K562 (cell line): ENCODE measurements around the gene ALKBH3. TPM values are rescaled to one million over a fixed set of nuclear protein-coding genes. Genes with fewer than 3 reads are reported as not detected.
A peak's percentile ranks its signal among the peaks of the same experiment; 100 is the strongest.

Experiments used
- CBX3 ChIP-seq, 2 experiments: IDR thresholded peaks; 1 replicate in 1 of 2; 2 replicates in 1 of 2; pipeline ENCODE4 v1.6.1; 2012; ENCODE audit warnings: inconsistent platforms in 2 of 2, low read length in 2 of 2, borderline replicate concordance in 1 of 2, control low read depth in 1 of 2
- EZH2 ChIP-seq: IDR thresholded peaks from 2 replicates; pipeline ENCODE4 v1.6.1; 2012; ENCODE audit warnings: low read depth, mild to moderate bottlenecking, inconsistent platforms, low read length, borderline replicate concordance
- KLF1 ChIP-seq: fragments of 450-650 bp; IDR thresholded peaks from 2 replicates; pipeline ENCODE4 v1.6.1; 2016; ENCODE audit warnings: missing genetic modification characterization, missing compliant biosample characterization
- MAFG ChIP-seq: fragments of 450-650 bp; conservative IDR thresholded peaks from 2 replicates; pipeline ENCODE4 v1.6.1; 2016; ENCODE audit warnings: missing genetic modification characterization, missing compliant biosample characterization
- MAFK ChIP-seq: IDR thresholded peaks from 2 replicates; pipeline ENCODE4 v1.6.1; 2011; ENCODE audit warnings: low read length, improper control_type of control experiment
- MYC ChIP-seq, 2 experiments: fragments of 250-450 bp in 1 of 2; sonication (Bioruptor Pico) in 1 of 2; IDR thresholded peaks; 2 replicates each; pipeline versions ENCODE4 v1.5.1 to v1.6.1; 2012 to 2021; ENCODE audit warnings: low read depth in 2 of 2, borderline replicate concordance in 1 of 2, improper control_type of control experiment in 1 of 2, low read length in 1 of 2, mild to moderate bottlenecking in 1 of 2, moderate library complexity in 1 of 2
- TAF7 ChIP-seq: fragments of 450-650 bp; IDR thresholded peaks from 2 replicates; pipeline ENCODE4 v1.6.1; 2016; ENCODE audit warnings: missing genetic modification characterization, missing compliant biosample characterization
- TAL1 ChIP-seq: fragments of 450-650 bp; IDR thresholded peaks from 2 replicates; pipeline ENCODE4 v1.6.1; 2016; ENCODE audit warnings: mild to moderate bottlenecking
- ZBTB17 ChIP-seq: fragments of 450-650 bp; formaldehyde crosslinking; IDR thresholded peaks from 2 replicates; pipeline ENCODE4 v1.4.0; 2020; ENCODE audit warnings: mild to moderate bottlenecking
- polyA plus RNA-seq, 8 experiments: library from polyadenylated mRNA; depleted of rRNA in 4 of 8; stranded (reverse) in 5 of 8; unstranded in 3 of 8; fragments of >200 nt; fragmentation: Nextera tagmentation in 2 of 8; fragmentation: Illumina TruSeq in 1 of 8; extraction: Ambion mirVana in 2 of 8; extraction: Trizol in 1 of 8; gene quantifications; 2 replicates each; pipeline versions ENCODE4 v1.2.1 to v1.2.3, GENCODE V29; 2011 to 2014; ENCODE audit warnings: inconsistent platforms in 1 of 8, missing spikeins in 1 of 8
- total RNA-seq, 7 experiments: library from RNA; depleted of rRNA in 6 of 7; stranded (reverse); fragments of >200 nt in 6 of 7; fragmentation: Illumina TruSeq in 2 of 7; extraction: Trizol in 2 of 7; gene quantifications; 2 replicates each; pipeline versions ENCODE4 v1.2.1 to v1.2.3, GENCODE V29; 2011 to 2021; ENCODE audit warnings: low replicate concordance in 1 of 7
- TF ChIP-seq, protein P1 (sequence below), 2 experiments: fragments of 450-650 bp in 1 of 2; sonication (generic) in 1 of 2; formaldehyde crosslinking; conservative IDR thresholded peaks; 2 replicates each; pipeline versions ENCODE4 v1.4.0 to v1.8.1; 2020 to 2022; ENCODE audit warnings: mild to moderate bottlenecking in 1 of 2, missing genetic modification reagents in 1 of 2
- TF ChIP-seq, protein P2 (sequence below): fragments of 250-450 bp; sonication (Bioruptor Pico); IDR thresholded peaks from 2 replicates; pipeline ENCODE4 v1.4.0; 2020; ENCODE audit warnings: mild to moderate bottlenecking, moderate library complexity, borderline replicate concordance
- TF ChIP-seq, protein P3 (sequence below): fragments of 250-450 bp; sonication (Bioruptor Pico); IDR thresholded peaks from 2 replicates; pipeline ENCODE4 v1.8.0; 2021; ENCODE audit warnings: moderate library complexity, mild to moderate bottlenecking, inconsistent platforms
- TF ChIP-seq, protein P4 (sequence below), 3 experiments: IDR thresholded peaks in 2 of 3; conservative IDR thresholded peaks in 1 of 3; 2 replicates each; pipeline ENCODE4 v1.5.1; 2011 to 2012; ENCODE audit warnings: low read length in 3 of 3, mild to moderate bottlenecking in 3 of 3, control low read depth in 2 of 3, improper control_type of control experiment in 1 of 3, inconsistent platforms in 1 of 3, low read depth in 1 of 3, mixed read lengths in 1 of 3, moderate library complexity in 1 of 3; ENCODE audit not compliant: insufficient read depth in 2 of 3
- TF ChIP-seq, protein P5 (sequence below): fragments of 200-800 bp; sonication (Bioruptor generic); IDR thresholded peaks from 2 replicates; pipeline ENCODE4 v1.6.1; 2017; ENCODE audit warnings: missing genetic modification characterization, missing compliant biosample characterization

Gene ALKBH3
- total and polyA plus RNA-seq, 9 of the 15 experiments (the other 6 are each of a cell fraction or from before 2014, with no cell fraction given) = 16.0 to 49.9 (median 36.5) TPM

DNA sequence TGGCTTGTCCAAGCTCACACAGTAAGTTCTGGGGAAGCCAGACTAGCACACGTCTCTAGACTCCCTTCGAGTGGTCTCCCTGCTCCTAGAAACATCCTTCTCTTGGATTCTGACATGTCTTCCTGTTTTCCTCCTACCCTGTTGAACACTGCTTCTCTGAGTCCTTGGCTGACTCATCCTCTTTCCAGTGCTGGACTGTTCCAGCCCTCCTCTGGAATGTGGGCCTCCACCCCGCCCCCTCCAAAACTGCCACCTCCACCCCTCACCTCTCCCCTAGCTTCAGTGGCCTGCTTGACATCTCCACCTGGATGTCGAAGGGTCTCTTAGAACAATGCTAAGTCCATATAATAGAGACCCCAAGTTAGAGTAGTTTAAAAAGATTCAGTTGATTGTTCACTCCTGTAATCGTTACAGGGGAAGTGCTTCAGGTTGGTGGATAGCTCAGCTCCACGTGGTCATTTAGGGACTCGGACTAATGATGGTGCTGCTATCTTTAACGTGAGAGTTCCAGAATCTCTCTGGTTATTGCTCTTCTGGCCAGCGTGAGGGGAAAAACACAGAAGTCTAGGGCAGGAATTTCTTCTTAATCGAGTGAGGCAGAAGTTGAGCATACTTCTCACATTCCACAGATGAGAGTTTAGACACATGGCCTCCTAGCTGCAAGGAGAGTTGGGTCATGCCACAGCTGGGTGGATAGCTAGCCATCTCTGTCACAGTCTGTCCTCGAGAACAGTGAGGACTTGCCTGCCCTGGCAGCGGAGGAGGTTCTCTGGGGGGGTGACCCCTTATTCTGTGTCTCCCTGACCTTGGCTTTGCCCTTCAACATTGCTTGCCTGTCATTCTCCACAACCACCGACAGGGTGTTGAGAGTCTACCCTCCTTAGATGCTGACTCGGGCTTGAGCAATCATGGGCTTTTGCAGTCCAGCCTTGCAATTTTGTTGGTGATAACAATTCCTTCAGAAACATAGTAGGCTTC lies 57.1 kb downstream of the ALKBH3 start (continued):
- TF ChIP-seq MAFK (0 out of 2 replicates have a peak, but pooled peaks have one; percentile 13), EZH2 (no peak), MYC (IDR thresholded peaks at IDR 0.05; ENCODE audit: low read depth, low read length) (peak; percentile 28; the same call in 1 of the 2 replicates), MYC (CRISPR knock-in tag; IDR thresholded peaks at IDR 0.05; ENCODE audit: borderline replicate concordance, low read depth) (no peak), ZBTB17 (no peak), TAF7 (no peak), MAFG (tag) (peak; percentile 59; the same call in 1 of the 2 replicates), KLF1 (tag) (peak; percentile 48; the same call in 1 of the 2 replicates), CBX3 (IDR thresholded peaks at IDR 0.05; ENCODE audit: borderline replicate concordance in 1 of 2, low read length in 2 of 2) (0 out of 3 replicates have a peak, but pooled peaks of 1 of the 2 experiments have one; percentile 15), TAL1 (no peak)
- TF ChIP-seq, protein P1, sequence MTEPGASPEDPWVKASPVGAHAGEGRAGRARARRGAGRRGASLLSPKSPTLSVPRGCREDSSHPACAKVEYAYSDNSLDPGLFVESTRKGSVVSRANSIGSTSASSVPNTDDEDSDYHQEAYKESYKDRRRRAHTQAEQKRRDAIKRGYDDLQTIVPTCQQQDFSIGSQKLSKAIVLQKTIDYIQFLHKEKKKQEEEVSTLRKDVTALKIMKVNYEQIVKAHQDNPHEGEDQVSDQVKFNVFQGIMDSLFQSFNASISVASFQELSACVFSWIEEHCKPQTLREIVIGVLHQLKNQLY (CRISPR knock-in tag; conservative IDR thresholded peaks at IDR 0.05) = no peak
- TF ChIP-seq, protein P2, sequence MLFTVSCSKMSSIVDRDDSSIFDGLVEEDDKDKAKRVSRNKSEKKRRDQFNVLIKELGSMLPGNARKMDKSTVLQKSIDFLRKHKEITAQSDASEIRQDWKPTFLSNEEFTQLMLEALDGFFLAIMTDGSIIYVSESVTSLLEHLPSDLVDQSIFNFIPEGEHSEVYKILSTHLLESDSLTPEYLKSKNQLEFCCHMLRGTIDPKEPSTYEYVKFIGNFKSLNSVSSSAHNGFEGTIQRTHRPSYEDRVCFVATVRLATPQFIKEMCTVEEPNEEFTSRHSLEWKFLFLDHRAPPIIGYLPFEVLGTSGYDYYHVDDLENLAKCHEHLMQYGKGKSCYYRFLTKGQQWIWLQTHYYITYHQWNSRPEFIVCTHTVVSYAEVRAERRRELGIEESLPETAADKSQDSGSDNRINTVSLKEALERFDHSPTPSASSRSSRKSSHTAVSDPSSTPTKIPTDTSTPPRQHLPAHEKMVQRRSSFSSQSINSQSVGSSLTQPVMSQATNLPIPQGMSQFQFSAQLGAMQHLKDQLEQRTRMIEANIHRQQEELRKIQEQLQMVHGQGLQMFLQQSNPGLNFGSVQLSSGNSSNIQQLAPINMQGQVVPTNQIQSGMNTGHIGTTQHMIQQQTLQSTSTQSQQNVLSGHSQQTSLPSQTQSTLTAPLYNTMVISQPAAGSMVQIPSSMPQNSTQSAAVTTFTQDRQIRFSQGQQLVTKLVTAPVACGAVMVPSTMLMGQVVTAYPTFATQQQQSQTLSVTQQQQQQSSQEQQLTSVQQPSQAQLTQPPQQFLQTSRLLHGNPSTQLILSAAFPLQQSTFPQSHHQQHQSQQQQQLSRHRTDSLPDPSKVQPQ (CRISPR knock-in tag) = no peak
- TF ChIP-seq, protein P3, sequence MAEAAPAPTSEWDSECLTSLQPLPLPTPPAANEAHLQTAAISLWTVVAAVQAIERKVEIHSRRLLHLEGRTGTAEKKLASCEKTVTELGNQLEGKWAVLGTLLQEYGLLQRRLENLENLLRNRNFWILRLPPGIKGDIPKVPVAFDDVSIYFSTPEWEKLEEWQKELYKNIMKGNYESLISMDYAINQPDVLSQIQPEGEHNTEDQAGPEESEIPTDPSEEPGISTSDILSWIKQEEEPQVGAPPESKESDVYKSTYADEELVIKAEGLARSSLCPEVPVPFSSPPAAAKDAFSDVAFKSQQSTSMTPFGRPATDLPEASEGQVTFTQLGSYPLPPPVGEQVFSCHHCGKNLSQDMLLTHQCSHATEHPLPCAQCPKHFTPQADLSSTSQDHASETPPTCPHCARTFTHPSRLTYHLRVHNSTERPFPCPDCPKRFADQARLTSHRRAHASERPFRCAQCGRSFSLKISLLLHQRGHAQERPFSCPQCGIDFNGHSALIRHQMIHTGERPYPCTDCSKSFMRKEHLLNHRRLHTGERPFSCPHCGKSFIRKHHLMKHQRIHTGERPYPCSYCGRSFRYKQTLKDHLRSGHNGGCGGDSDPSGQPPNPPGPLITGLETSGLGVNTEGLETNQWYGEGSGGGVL = no peak
- TF ChIP-seq, protein P4, sequence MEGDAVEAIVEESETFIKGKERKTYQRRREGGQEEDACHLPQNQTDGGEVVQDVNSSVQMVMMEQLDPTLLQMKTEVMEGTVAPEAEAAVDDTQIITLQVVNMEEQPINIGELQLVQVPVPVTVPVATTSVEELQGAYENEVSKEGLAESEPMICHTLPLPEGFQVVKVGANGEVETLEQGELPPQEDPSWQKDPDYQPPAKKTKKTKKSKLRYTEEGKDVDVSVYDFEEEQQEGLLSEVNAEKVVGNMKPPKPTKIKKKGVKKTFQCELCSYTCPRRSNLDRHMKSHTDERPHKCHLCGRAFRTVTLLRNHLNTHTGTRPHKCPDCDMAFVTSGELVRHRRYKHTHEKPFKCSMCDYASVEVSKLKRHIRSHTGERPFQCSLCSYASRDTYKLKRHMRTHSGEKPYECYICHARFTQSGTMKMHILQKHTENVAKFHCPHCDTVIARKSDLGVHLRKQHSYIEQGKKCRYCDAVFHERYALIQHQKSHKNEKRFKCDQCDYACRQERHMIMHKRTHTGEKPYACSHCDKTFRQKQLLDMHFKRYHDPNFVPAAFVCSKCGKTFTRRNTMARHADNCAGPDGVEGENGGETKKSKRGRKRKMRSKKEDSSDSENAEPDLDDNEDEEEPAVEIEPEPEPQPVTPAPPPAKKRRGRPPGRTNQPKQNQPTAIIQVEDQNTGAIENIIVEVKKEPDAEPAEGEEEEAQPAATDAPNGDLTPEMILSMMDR (IDR thresholded peaks at IDR 0.05 in 2 of 3, conservative IDR thresholded peaks at IDR 0.05 in 1 of 3; ENCODE audit: insufficient read depth in 2 of 3, low read depth in 1 of 3, low read length in 3 of 3) = peak in 1 of 3 experiments; percentile 12; a peak in 2 of 6 replicates
- TF ChIP-seq, protein P5, sequence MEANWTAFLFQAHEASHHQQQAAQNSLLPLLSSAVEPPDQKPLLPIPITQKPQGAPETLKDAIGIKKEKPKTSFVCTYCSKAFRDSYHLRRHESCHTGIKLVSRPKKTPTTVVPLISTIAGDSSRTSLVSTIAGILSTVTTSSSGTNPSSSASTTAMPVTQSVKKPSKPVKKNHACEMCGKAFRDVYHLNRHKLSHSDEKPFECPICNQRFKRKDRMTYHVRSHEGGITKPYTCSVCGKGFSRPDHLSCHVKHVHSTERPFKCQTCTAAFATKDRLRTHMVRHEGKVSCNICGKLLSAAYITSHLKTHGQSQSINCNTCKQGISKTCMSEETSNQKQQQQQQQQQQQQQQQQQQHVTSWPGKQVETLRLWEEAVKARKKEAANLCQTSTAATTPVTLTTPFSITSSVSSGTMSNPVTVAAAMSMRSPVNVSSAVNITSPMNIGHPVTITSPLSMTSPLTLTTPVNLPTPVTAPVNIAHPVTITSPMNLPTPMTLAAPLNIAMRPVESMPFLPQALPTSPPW (CRISPR knock-in tag) = peak; percentile 16; the same call in 1 of the 2 replicates
